A673 (cell line): Measurements from ENCODE around the gene ALDH16A1.

Experiments
- EZH2 ChIP-seq: fragments of 200-600 bp; sonication (generic); IDR thresholded peaks from 2 replicates; pipeline ENCODE4 v1.6.1; 2017; ENCODE audit warnings: borderline replicate concordance, low read depth, mild to moderate bottlenecking, mixed read lengths, antibody characterized with exemption, low read length; ENCODE audit not compliant: poor library complexity, severe bottlenecking
- TF ChIP-seq, protein P1 (sequence below): fragments of 300-800, 200-600 bp; sonication (generic); conservative IDR thresholded peaks from 2 replicates; pipeline ENCODE4 v1.5.1; 2017; ENCODE audit warnings: low read depth, mild to moderate bottlenecking, antibody characterized with exemption, low read length, moderate library complexity, mixed read lengths

DNA sequence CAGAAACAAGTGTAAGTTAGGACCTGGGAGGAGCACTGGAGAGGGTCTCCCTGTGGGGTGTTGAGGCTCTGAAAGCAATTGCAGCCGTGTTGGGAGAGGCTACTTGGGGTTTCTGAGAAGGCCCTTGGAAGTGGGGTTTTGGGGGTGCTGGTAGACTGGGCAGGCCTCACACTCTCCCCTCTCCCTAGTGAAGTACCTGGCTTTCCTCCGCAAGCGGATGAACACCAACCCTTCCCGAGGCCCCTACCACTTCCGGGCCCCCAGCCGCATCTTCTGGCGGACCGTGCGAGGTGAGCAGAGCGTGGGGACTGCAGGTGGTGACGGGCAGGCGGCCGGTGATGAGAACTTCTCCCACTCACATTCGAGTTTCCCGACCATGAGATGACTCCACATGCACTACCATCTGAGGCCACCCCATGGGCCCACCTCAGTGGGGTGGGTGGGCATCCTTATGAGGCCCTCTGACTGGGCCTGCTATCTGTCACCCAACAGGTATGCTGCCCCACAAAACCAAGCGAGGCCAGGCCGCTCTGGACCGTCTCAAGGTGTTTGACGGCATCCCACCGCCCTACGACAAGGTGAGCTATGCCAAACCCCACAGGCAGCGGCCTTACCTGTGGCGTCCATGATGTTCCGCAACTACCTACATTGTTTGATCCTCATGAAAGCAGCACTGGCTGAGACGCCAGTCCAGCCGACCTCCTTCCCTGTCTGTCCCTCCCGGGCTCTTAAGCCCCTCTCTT, 37.4 kb downstream of the ALDH16A1 start:
- TF ChIP-seq, protein P1, sequence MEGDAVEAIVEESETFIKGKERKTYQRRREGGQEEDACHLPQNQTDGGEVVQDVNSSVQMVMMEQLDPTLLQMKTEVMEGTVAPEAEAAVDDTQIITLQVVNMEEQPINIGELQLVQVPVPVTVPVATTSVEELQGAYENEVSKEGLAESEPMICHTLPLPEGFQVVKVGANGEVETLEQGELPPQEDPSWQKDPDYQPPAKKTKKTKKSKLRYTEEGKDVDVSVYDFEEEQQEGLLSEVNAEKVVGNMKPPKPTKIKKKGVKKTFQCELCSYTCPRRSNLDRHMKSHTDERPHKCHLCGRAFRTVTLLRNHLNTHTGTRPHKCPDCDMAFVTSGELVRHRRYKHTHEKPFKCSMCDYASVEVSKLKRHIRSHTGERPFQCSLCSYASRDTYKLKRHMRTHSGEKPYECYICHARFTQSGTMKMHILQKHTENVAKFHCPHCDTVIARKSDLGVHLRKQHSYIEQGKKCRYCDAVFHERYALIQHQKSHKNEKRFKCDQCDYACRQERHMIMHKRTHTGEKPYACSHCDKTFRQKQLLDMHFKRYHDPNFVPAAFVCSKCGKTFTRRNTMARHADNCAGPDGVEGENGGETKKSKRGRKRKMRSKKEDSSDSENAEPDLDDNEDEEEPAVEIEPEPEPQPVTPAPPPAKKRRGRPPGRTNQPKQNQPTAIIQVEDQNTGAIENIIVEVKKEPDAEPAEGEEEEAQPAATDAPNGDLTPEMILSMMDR: no peak
- TF ChIP-seq EZH2: no peak
